Measurements from ENCODE around the gene SLC6A8.
"Not testable (repeated sequence)": the region's sequence is repeated elsewhere in the genome, so short reads cannot be mapped to it uniquely, and the experiment has no call there.

SLC6A8 gene

DNA sequence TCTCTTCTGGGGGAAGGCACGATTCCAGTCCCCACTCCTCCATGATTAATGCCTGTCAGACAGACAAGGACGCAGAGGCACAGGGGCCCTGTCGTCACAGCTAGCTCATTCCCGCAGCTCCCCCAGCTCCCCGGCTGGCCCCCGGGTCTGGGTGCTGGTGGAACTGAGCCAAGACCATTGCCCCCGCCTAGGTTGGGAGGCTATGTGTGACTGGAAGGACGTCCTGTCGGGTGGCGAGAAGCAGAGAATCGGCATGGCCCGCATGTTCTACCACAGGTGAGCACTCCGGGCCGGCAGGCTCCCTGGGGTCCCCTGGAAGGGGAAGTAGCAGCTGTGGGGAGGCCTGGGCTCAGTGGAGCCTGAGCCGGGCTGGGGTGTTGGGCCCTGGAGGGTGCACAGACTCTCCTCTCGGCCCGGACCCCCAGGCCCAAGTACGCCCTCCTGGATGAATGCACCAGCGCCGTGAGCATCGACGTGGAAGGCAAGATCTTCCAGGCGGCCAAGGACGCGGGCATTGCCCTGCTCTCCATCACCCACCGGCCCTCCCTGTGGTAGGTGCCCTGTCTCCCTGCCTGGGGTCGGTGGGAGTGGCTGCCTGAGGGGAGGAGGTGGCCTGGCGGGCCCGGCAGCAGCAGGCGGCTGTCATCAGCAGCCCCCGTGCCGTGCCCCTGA, 55.2 kb downstream of the SLC6A8 start:
- H3K4me3 Mint-ChIP-seq; H3K36me3 Mint-ChIP-seq (ENCODE audit: insufficient read depth); H3K4me1 Mint-ChIP-seq; DNase-seq (ENCODE audit: low spot score in 2 of 2); H3K9me3 Mint-ChIP-seq; H3K27ac Mint-ChIP-seq (ENCODE audit: low read depth); ATAC-seq (replicated peaks; ENCODE audit: extremely low read depth, poor library complexity, severe bottlenecking): not testable (repeated sequence)
- H3K27me3 Mint-ChIP-seq, result peaks cover 10% of the 10 kb centered on the region

DNA sequence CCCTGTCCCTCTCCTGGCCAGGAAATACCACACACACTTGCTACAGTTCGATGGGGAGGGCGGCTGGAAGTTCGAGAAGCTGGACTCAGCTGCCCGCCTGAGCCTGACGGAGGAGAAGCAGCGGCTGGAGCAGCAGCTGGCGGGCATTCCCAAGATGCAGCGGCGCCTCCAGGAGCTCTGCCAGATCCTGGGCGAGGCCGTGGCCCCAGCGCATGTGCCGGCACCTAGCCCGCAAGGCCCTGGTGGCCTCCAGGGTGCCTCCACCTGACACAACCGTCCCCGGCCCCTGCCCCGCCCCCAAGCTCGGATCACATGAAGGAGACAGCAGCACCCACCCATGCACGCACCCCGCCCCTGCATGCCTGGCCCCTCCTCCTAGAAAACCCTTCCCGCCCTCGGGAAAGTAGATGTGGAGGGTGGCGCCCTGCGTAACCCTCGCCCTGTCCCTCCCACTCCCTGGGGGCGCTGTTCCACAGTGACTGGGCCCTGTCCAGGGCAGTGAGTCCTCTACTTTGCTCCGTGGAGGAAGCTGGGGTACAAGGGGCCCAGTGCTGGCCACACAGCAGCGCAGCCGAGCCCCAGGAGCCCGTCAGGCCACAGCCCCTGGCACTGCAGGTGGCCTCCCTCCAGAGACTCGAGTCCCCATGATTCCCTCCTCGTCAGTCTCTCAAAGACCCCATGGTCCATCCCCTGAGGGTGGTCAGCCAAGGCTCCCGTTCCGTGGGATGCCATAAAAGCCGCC, 55.9 kb downstream of the SLC6A8 start:
- H3K36me3 Mint-ChIP-seq (ENCODE audit: insufficient read depth); ATAC-seq (replicated peaks; ENCODE audit: extremely low read depth, poor library complexity, severe bottlenecking); H3K27ac Mint-ChIP-seq (ENCODE audit: low read depth); H3K4me3 Mint-ChIP-seq; DNase-seq (ENCODE audit: low spot score in 2 of 2); H3K4me1 Mint-ChIP-seq; H3K9me3 Mint-ChIP-seq: not testable (repeated sequence)
- H3K27me3 Mint-ChIP-seq, result peaks cover 11% of the 10 kb centered on the region

DNA sequence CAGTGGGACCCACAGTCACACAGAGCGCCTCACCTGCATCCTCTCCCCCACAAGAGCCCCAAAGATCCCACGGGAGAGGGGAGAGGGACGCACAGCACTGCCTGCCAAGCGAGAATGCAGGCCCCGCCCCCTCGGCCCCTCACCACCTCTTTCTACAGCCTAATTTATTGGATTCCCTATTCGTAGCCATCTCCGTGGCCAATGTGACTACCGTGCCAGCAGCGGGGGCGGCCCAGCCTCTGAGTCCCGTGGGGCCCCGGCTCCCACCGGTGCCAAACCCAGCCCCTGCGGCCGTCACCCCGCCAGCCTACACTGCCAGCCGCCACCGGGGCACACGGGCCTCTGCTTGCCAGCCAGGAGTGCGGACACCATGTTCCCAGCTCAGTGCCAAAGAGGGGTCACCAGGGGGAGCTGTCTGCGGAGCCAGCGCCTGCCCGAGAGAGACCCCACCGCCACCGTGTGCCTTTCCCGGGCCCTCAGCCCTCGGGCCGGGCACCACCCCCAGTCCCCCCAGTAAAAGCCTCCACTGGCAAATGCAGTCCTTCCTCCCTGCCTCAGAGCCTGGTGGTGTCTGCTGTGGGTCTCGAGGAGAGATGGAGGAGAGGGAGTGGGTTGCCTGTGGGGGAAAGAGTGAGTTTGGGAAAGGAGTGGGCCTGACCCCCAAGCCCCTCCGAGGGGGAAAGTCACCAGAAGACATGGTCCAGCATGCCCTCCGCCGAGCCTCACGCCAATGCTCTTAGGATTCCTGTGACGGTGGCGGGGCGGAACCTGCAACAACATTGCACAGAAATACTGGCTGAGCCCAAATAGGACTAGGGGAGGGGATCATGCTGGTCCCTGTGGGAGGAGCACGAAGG, 56.7 kb downstream of the SLC6A8 start:
- no peaks in the 10 kb centered on the region for H3K4me1 Mint-ChIP-seq
- no peak overlapping the region for H3K4me3 Mint-ChIP-seq
- ATAC-seq (replicated peaks; ENCODE audit: extremely low read depth, poor library complexity, severe bottlenecking), result no peak
- no peak overlapping the region for H3K27ac Mint-ChIP-seq (ENCODE audit: low read depth)
- no peaks in the 10 kb centered on the region for H3K9me3 Mint-ChIP-seq
- no peaks in the 10 kb centered on the region for H3K36me3 Mint-ChIP-seq (ENCODE audit: insufficient read depth)
- no peak for DNase-seq (ENCODE audit: low spot score in 2 of 2)
- peaks cover 19% of the 10 kb centered on the region for H3K27me3 Mint-ChIP-seq

DNA sequence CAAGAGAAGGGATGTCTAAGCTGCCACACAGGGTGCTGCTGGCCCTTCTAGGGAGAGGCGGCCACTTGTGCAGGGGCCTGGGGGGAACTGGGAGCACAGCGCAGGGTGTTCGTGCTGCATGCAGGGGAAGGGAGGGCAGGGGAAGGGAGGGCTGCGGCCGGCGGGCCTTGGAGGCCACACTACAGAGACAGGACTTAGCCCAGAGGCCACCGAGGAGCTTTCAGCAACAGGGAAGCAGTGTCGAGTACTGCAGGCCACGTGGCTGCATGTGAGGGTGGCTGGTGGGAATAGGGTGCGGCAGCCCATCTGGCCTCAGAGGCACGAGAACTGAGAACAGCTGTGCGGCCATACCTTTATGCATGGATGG, 57.3 kb downstream of the SLC6A8 start:
- not testable (repeated sequence) for H3K9me3 Mint-ChIP-seq; H3K4me1 Mint-ChIP-seq; DNase-seq (ENCODE audit: low spot score in 2 of 2); ATAC-seq (replicated peaks; ENCODE audit: extremely low read depth, poor library complexity, severe bottlenecking); H3K36me3 Mint-ChIP-seq (ENCODE audit: insufficient read depth); H3K27ac Mint-ChIP-seq (ENCODE audit: low read depth); H3K4me3 Mint-ChIP-seq
- peaks cover 25% of the 10 kb centered on the region for H3K27me3 Mint-ChIP-seq
